HG03108 (cell line): ENCODE measurements around the gene F11R.
"Not testable (repeated sequence)": the region's sequence is repeated elsewhere in the genome, so short reads cannot be mapped to it uniquely, and the experiment has no call there.

Source experiments
- ATAC-seq: cut with Tn5 transposase; IDR thresholded peaks from one replicate; pipeline ENCODE4 v1.9.1; 2021; ENCODE audit warnings: moderate library complexity; ENCODE audit not compliant: unreplicated experiment

F11R gene

GRCh38 chr1:161016683-161017082 lies 4.3 kb downstream of the F11R start:
- ATAC-seq = not testable (repeated sequence)

- peak; percentile 86 for ATAC-seq
Observed at GRCh38 chr1:161013488-161014230, 7.3 kb downstream of the F11R start.

- ATAC-seq = peak; percentile 4
Observed at GRCh38 chr1:161013131-161013487, 7.8 kb downstream of the F11R start.

GRCh38 chr1:161012420-161012819 lies 8.5 kb downstream of the F11R start:
- ATAC-seq = no peak

- ATAC-seq = no peak
Observed at GRCh38 chr1:161009602-161010211, 11.2 kb downstream of the F11R start.

- no peak for ATAC-seq
Observed at GRCh38 chr1:161008869-161009510, 12.0 kb downstream of the F11R start.

- ATAC-seq = no peak
Observed at GRCh38 chr1:161007369-161007768, 13.6 kb downstream of the F11R start.

GRCh38 chr1:161006563-161006962 lies 14.4 kb downstream of the F11R start:
- no peak for ATAC-seq

GRCh38 chr1:161001525-161001924 lies 19.4 kb downstream of the F11R start:
- no peak for ATAC-seq

- no peak for ATAC-seq
Observed at GRCh38 chr1:161000736-161001480, 20.0 kb downstream of the F11R start.

- no peak for ATAC-seq
Observed at GRCh38 chr1:160999376-160999775, 21.6 kb downstream of the F11R start.

- no peak for ATAC-seq
Observed at GRCh38 chr1:160997323-160998038, 23.5 kb downstream of the F11R start.

GRCh38 chr1:160996178-160996577 lies 24.8 kb downstream of the F11R start:
- ATAC-seq = no peak

GRCh38 chr1:160993544-160994193 lies 27.3 kb downstream of the F11R start:
- no peak for ATAC-seq

- ATAC-seq = not testable (repeated sequence)
Observed at GRCh38 chr1:160992036-160992435, 28.9 kb downstream of the F11R start.

GRCh38 chr1:160987359-160988050 lies 33.4 kb downstream of the F11R start:
- no peak for ATAC-seq

GRCh38 chr1:160985723-160986122 lies 35.2 kb downstream of the F11R start:
- ATAC-seq = no peak

- ATAC-seq = no peak
Observed at GRCh38 chr1:160981584-160982411, 39.2 kb downstream of the F11R start.

- ATAC-seq = no peak
Observed at GRCh38 chr1:160979286-160979685, 41.7 kb downstream of the F11R start.
